Measurements from ENCODE around the gene AAGAB.

DNA sequence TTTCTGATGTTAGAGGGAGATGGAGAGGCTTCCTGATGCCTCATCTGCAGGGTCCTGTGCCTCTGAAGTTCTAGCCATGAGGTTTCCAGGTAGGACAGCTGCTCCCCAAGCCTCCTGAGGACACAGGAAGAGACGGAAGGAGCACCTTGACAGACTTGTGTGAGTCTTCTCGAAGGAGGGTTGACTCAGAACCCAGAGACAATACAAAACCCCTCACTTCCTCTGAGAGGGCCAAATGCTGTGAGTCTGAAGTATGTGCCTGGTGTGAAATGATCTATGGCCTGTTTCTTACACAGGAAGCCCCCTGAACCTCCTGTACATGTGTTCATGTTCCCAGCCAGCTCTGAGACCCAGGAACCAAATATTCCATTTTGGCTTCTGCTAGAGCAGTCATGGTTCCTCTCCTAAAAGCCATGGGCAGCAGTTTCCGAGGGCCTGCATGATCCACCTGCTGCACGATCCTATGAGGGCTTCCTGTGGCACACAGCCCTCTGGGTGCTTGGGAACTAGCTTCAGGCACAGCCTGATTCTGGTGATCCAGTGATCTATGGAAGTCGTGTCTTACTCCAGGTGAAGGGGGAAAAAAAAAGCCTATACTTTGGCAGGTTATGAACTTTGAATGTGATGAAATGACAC lies 62.2 kb downstream of the AAGAB start:
- TF ChIP-seq, protein P1, sequence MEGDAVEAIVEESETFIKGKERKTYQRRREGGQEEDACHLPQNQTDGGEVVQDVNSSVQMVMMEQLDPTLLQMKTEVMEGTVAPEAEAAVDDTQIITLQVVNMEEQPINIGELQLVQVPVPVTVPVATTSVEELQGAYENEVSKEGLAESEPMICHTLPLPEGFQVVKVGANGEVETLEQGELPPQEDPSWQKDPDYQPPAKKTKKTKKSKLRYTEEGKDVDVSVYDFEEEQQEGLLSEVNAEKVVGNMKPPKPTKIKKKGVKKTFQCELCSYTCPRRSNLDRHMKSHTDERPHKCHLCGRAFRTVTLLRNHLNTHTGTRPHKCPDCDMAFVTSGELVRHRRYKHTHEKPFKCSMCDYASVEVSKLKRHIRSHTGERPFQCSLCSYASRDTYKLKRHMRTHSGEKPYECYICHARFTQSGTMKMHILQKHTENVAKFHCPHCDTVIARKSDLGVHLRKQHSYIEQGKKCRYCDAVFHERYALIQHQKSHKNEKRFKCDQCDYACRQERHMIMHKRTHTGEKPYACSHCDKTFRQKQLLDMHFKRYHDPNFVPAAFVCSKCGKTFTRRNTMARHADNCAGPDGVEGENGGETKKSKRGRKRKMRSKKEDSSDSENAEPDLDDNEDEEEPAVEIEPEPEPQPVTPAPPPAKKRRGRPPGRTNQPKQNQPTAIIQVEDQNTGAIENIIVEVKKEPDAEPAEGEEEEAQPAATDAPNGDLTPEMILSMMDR (IDR thresholded peaks at IDR 0.05; ENCODE audit: low read depth, low read length): no peak
- no peak for TF ChIP-seq EZH2phosphoT487 (IDR thresholded peaks at IDR 0.05; ENCODE audit: low read depth)
